HG03045 (cell line): ENCODE data around the gene NTN5.
A peak's percentile ranks its signal among the peaks of the same experiment; 100 is the strongest.
"Not testable (repeated sequence)": the region's sequence is repeated elsewhere in the genome, so short reads cannot be mapped to it uniquely, and the experiment has no call there.

ENCODE experiments used
- ATAC-seq: cut with Tn5 transposase; IDR thresholded peaks from one replicate; pipeline ENCODE4 v1.9.1; 2021; ENCODE audit warnings: mild to moderate bottlenecking, moderate library complexity; ENCODE audit not compliant: unreplicated experiment

The NTN5 gene

DNA sequence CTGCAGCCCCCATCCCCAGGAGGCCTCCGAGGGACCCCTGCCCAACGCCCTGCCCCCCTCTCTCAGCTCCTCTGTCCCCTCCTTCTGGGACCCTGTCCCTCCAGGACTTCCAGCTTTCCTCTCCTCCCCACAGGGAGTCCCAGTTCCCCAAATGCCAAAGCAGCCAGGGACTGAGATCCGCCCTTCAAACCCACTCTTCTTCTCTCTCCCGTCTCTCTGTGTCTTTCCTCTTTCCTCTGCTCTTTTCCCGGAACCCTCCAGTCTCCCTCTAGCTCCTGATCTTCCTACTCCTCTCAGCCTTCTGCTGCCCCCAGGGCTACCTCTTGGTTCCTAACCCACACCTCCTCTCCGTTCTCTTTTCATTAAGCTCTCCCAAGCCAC is 27.2 kb downstream of the NTN5 start:
- ATAC-seq: no peak

DNA sequence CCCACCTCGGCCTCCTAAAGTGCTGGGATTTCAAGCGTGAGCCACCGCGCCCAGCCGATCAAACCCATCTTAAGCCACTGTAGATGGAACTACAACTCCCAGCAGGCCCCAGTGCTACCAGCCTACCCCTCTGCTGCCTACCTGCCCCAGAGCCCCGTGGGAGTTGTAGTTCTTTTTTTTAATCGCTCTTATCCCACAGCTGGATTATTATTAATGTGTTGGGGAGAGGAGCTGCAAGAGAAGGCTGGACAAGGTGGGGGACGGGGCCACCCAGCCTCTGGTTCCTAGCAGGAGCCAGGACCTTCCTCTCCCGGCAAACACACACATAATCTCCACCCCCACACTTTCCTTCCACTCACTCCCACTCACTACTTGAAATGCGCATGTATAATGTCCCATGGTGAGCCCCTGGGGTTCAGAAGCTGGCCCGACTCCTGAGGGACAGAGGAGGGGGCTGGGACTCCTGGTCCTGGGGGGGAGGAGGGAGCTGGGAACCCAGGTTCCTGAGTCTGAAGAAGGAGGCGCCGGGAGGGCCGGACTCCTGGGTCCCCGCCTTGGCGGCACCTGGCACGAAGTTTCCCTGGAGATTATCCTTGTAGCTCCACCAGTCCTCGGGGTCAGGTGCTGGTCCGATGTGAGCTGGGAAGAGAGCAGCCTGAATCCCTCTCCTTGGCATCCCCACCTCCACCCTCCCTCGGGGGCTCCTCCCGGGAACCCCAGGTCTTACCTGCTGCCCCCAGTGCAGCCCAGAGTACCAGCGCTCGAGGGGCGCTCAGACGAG is 27.8 kb downstream of the NTN5 start:
- ATAC-seq: peak; percentile 39

DNA sequence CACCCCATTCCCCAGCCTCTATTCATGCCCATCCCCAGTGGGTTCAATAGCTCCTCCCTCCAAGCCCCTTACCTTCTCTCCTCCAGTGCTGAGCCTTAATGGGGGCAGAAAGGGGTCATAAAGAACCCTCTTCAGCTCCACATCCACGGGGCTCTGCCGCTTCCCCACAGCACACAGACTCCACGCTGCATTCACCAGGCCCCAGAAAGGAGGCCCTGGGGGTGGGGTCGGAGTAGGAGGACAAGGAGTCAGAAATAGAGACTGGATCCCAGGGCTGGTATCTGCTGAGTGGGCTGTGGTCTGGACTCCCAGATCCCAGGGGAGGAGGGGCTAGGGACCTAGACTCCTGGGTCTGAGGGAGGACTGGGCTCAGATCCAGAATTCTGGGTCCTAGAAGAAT is 28.5 kb downstream of the NTN5 start:
- ATAC-seq: no peak

DNA sequence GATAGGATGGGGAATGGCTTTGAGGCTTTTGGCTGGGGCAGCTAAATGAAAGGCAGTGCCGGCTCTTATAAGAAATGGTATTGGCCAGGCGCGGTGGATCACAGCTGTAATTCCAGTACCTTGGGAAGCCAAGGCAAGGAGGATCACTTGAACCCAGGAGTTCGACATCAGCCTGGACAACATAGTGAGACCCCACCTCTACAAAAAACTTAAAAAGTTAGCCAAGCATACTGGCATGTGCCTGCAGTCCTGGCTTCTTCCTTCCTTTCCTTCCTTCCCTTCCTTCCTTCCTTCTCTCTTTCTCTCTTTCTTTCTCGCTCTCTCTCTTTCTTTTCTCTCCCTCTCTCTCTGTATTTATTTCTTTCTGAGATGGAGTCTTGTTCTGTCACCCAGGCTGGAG is 30.0 kb downstream of the NTN5 start:
- no peak for ATAC-seq

DNA sequence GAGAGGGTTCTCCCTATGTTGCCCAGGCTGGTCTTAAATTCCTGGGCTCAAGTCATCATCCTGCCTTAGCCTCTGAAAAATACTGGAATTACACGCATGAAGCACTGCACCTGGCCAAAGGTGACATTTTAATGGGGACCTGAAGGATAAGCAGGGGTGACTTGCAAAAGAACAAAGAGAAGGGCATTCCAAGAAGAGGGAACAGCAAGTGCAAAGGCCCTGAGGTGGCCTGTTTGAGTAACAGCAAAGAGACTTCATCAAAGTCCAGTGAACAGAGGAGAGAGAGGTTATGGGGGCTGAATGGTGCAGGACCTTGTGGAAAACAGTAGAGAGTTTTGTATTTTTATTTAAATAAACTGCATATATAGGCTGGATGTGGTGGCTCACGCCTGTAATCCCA is 31.0 kb downstream of the NTN5 start:
- no peak for ATAC-seq

DNA sequence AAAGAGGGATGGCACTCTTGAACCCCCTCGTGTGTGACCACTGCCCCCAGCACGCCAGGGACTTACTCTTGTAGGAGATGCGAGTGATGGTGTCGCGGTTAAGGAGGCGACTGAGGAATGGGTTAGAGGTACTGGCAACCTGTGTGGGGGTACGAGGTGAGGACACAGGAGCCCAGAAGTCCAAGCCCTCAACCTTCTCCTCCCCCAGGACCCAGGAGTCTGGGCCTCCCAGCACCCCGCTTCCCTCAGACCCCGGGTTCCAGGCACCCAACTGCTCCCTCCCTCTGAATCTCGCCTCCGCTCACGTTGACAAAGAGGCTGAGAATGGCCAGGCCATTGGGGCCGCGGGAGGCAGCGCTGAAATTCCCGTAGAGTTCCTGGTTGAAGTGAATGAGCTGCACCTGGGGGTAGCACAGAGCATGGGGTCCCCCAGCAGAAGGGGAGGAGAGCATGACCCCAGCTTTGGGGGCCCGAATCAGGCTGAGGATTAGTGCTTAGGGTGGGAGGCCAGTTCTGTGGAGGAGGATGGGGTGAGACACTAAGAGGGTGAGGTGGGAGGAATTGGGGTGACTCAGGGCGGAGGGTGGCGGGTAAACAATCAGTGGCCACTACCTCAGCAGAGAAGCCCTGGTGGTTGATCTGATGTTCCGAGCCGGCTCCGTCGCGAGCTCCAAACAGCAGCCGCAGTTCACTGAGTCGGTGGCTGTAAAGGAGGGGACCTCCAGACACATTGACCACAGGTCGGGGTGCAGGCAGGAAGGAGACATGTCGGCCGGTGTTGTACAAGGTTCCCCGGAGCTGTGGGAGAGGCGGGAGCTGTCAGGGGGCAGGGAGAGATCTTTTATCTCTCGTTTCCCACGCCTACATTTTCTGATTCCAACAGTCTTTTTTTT is 33.1 kb downstream of the NTN5 start:
- ATAC-seq: no peak

DNA sequence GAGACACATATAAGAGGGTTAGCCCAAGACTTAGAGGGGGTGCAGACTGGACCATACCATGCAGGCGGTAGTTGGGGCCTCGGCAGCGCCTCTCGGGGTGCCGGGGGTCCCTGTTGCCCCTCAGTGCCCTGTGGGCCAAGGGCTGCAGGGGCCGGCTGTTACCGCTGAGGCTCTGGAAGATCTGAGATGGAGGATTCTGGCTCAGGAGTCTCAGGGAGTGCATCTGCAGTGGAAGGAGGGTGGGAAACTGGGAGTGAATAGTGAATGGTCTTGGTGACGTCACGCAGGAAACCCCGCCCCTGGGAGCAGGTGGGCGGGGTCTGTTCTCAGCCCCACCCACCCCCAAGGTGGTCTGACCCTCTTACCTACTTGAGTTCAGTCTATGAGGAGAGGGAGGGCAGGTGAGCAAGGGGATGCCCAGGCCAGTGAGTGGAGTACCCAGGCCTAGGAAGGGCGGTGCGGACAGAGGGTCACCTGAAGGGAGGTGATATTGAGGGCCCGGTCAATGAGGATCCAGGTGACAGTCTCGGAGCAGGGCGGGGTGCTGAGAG is 33.9 kb downstream of the NTN5 start:
- ATAC-seq: no peak

DNA sequence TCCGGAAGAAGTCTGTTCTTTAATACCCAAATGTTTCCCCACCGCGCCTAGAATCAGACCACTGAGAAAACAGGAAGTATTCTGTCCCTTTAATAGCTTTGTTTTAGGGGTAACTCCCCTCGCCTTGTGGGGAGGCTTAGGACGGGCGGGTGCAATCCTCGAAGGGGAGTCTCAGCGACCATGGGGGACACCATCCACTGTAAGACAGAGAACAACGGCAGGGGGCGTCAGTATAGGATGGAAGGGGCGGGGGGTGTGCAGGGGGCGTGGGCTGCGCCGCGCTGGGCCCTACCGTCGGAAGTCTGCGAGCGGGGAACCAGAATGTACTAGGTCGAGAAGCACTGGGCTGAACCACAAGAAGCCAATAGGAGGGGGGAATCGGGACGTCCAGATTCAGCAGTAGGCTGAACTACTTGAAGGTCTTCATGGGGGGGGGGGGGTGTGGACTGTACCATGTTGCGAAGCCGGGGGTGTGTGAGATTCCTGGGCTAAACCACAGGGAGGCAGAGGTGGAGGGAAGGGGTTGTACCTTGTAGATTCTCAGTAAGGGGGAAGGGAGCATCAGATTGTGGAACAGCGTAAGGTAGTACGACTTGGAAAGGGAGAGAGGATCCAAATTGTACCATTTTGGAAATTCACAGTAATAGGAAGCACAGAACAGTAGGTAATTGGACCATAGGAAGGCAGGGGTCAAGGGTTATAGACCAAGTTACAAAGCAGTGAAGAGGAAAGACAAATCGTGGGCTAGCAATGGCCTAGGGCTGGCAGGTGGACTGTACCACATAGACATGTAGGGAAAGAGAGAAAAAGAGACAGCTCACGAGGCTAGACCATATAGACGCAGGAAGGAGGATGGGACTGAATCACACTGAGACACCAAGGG is 34.6 kb downstream of the NTN5 start:
- peak; percentile 11 for ATAC-seq

DNA sequence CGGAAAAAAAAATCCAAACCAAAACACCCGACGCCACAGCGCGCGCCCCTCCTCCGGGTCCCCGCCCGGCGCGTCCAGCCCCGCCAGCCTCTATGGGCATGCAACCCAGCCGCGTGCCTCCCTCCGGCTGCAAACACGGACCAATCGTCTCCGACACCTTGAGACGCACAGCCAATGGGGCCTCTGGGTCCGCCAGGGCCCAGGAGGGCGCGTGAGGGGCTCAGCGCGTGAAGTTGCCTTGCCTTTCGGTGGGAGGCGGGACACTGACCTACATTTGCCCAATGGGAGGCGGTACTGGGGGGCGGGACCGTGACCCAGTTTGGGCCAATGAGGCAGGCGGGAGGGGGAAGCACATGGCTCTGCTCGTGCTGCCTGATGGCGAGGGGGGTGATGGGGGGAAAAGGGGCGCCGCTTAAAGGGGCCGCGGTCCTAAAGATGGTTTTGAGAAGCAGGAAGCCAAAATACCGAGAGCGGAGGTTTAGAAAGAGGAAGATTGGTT is 35.3 kb downstream of the NTN5 start:
- peak; percentile 65 for ATAC-seq

DNA sequence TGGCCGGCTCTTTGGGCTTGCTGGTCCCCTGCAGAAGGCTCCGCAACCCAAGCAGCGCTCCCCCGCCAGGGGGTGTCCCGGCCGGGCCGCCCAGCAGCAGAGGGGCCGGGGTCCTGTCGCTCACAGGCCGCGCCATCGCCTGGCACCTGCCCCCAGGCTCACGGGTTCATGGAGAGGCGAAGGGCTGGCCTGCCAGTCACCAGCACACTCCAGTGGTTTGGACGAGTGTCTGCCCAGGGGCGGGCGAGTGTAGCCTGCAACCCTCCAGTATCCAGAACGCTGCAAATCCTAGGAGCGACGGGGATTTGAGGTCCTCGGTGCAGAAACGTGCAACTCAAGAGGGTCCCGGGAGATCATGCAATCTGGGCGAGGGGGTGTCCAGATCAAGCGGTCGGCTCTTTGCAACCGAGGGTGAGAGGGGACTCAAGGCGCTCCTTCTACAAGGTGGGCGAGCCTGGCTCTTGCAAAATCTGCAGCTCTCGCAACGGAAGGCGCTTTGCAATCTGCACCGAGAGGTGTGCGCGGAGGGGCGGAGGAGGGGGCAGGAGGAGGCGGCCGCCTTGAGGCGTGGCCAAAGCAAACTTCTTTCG is 35.9 kb downstream of the NTN5 start, which contains the start of gene DBP:
TSS of gene DBP (minus strand) at position 521 of the 590 bp plus-strand sequence. CDS start at position 136, 385 bp downstream.
- no peak for ATAC-seq

DNA sequence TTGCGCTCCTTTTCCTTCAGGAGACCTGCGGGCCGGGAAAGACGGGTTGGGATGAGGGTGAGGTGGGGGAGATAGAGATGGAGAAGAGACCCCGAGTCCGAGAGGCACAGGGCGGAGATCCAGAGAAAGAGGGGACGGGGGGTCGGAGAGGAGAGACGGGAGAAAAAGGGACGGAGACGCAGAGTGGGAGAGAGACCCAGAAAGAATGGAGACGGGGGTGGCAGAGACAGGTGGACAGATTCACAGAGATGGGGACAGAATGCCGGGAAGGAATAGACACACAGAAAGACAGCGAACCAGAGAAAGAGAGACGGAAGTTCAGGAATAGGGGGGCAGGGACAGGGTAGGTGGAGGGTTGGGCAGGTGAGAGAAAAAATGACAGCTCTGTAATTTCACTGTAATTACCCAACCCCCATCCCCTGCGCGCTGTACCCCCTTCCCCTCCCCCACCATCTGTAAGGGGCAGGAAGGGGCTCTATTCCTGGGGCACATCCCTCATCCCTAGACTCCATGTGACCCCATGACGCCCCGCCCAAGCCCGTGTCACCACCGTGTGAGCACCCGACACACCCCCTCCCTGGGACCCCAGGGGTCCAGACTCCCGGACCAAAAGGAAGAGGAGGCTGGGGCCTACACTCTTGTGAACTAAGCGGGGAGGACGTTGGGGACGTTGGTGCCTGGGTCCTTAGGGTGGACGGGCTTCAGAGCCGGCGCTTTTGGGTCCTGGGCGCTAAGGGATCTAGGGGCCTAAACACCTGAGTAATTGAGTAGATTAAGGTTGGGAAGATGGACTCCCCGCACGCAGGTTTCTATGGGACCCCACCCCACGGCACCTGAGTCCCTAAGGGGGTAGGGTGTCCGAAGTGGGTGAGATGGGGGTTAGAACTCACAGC is 36.6 kb downstream of the NTN5 start:
- no peak for ATAC-seq

DNA sequence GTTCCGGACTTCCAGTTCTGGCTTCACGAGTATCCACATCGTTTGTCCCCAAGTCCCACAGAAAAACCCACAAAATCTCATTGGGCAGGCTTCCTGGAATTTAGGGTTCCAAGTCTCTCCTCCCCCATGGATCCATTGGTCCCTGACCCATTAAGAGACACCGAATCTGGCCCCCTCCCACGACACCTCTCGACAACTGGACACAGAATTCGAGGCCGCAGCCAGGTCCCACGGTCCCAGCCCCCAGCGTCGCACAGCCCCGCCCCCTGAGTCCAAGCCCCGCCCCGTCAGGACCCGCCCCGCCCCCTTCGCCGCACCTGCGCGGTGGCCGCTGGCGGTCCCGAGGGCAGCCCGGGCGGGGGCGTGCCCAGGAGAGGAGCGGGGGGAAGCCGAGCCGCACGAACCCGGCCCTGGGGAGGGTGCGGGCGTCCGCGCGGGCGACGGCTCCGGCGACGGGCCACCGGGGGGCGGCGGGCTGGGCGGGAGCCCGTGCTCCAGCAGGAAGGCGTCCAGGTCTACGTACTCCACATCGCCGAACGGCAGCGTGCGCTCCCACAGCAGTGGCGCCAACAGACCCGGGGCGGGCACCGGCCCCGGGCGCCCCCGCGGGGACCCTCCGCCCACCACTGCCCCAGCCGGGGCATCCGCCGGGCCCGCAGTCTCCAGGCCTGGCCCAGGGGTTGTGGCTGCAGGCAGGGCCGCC is 37.4 kb downstream of the NTN5 start:
- no peak for ATAC-seq

DNA sequence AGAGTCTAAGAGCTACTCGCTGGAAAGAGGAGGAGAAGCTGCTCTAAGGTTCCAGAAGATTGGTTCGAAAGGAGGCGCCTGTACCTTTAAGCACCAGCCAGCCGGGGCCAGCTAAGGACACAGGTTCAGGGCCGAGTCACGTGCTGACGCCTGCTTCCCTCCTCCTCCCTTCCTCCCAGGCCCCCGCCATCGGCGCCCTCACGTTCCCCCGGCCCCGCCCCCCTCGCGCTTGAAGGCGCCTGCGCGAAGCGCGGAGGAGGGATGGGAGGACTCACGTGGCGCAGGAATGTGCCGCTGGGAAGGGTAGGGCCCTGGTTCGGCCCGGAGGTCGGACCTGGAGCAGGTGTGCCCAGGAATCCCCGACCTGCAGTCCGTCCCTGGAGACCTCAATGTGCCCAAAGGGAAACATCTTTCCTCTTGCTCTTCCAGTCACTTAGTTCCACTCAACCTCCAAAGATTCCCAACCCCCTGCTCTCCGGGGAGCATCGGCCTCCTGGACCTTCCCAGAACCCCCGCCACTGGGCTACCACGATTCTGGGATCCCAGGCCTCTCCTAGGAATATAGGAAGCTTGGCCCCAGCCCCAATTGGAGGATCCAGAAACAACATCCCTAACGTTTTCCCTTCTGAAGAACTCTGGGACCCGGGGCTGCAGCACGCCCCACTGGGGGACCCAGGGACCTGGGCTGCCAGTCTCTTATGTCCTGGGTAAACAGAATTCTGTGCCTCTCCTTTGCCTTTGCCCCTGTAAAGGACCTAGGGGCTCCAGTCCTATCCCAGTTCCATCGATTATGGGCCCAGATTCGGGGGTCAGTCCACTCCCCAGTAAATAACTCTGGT is 38.2 kb downstream of the NTN5 start:
- ATAC-seq: peak; percentile 29

DNA sequence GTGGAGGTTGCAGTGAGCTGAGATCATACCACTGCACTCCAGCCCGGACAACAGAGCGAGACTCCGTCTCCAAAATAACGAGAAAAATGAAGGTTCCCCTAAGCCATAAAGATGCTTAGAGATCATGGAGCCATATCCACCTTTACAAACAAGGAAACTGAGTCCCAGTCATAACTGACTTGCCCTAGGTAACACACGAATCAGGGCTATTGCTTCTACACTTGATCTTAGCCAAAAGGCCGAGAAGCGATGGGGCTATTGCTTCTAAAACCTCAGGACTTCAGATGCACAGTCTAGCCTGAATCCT is 38.8 kb downstream of the NTN5 start:
- no peak for ATAC-seq

DNA sequence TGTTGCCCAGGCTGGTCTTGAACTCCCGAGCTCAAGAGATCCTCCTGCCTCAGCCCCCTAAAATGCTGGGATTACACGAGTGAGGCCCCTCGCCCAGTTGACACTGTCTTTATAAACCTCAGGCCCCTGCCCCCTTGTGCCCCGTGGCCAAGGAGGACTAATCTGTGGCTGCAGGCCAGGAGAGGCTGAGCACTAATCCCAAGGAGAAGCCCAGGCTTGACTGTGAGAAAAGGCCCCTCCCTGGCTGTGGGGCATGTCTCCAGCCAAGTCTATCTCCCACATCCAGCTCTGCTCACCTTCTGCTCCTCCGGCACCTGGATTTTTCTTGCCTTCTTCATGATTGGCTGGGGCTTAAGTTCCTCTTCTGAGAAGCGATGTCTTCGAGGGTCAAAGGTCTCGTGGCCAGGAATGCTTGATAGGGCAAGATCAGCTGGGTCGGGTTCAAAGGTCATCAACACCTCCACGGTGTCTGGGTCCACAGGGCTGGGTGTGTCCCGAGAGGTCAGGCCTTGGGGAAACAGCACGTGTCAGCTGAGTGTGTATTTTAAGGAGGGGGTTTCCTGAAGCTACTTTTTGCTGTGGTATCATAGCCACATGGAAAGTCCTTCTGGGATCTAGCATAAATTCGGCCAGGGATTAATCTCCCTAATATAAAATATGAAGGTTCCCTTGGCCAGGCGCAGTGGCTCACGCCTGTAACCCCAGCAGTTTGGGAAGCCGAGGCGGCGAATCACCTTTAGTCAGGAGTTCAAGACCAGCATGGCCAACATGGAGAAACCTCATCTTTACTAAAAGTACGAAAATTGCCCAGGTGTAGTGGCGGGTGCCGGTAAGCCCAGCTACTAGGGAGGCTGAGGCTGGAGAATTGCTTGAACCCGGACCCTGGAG is 39.4 kb downstream of the NTN5 start:
- no peak for ATAC-seq

DNA sequence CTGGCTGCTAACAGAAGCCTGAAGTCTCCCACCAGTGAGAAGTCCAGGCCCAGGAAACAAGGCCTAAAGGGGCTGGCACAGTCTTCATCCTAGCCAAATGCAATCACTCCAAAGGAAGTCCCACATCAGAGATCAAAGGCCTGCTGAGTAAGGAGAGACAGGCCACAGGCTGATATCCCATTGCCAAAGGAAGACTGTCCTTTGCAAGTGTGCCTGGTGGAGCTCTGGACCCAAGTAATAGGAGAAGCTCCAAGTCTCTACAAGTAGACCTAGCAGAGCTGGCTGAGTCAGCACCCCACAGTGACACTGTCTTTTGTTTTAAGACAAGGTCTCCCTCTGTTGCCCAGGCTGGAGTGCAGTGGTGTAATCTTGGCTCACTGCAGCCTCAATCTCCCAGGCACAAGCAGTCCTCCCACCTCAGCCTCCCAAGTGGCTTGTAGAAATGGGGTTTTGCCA is 40.1 kb downstream of the NTN5 start:
- no peak for ATAC-seq

DNA sequence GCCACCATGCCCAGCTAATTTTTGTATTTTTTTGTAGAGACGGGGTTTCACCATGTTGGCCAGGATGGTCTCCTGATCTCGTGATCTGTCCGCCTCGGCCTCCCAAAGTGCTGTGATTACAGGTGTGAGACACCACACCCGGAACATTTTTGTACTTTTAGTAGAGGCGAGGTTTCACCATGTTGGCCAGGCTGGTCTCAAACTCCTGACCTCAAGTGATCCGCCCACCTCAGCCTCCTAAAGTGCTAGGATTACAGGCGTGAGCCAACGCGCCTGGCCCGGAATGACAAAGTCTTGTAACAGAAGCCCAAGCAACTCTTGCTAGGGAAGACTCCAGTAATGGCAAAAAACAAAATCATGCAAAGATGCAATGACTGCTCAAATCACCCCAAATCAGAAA is 40.5 kb downstream of the NTN5 start:
- ATAC-seq: not testable (repeated sequence)
